Hepatocyte (in vitro differentiated cells): Measurements from ENCODE around the gene RASAL2. TPM values are rescaled to one million over a fixed set of nuclear protein-coding genes. Genes with fewer than 3 reads are reported as not detected.

Experiments
- DNase-seq: peaks from one replicate; pipeline ENCODE4 v3.0.0-alpha.2; 2016; ENCODE audit warnings: low spot score
- H2AFZ ChIP-seq: fragments of 200-600 bp; sonication (generic); 2 replicates; pipeline ENCODE4 v1.6.0; 2016; ENCODE audit warnings: antibody characterized with exemption, mild to moderate bottlenecking
- H3K27ac ChIP-seq: fragments of 200-600 bp; sonication (generic); 2 replicates; pipeline ENCODE4 v1.5.1; 2016; ENCODE audit warnings: mild to moderate bottlenecking
- H3K27me3 ChIP-seq: fragments of 200-600 bp; sonication (generic); 2 replicates; pipeline ENCODE4 v1.6.1; 2016
- H3K36me3 ChIP-seq: fragments of 200-600 bp; sonication (generic); replicated peaks from 2 replicates; pipeline ENCODE4 v1.5.1; 2016; ENCODE audit warnings: low read depth; ENCODE audit not compliant: insufficient read depth
- H3K4me1 ChIP-seq: fragments of 200-600 bp; sonication (generic); 2 replicates; pipeline ENCODE4 v1.5.1; 2016; ENCODE audit warnings: mild to moderate bottlenecking, moderate library complexity; ENCODE audit not compliant: insufficient read depth
- H3K4me2 ChIP-seq: fragments of 200-600 bp; sonication (generic); 2 replicates; pipeline ENCODE4 v1.6.0; 2016
- H3K4me3 ChIP-seq: fragments of 200-600 bp; sonication (generic); 2 replicates; pipeline ENCODE4 v1.5.1; 2016; ENCODE audit warnings: mild to moderate bottlenecking
- H3K79me2 ChIP-seq: fragments of 200-600 bp; sonication (generic); 2 replicates; pipeline ENCODE4 v1.6.0; 2017; ENCODE audit warnings: mild to moderate bottlenecking
- H3K9me2 ChIP-seq: fragments of 200-600 bp; sonication (generic); replicated peaks from 2 replicates; pipeline ENCODE4 v1.6.0; 2017; ENCODE audit warnings: mild to moderate bottlenecking; ENCODE audit not compliant: insufficient read depth
- H3K9me3 ChIP-seq: fragments of 200-600 bp; sonication (generic); 2 replicates; pipeline ENCODE4 v1.5.1; 2016; ENCODE audit warnings: low read depth, mild to moderate bottlenecking
- H4K20me1 ChIP-seq: fragments of 200-600 bp; sonication (generic); 2 replicates; pipeline ENCODE4 v1.6.0; 2016; ENCODE audit warnings: mild to moderate bottlenecking; ENCODE audit not compliant: insufficient read depth, poor library complexity, severe bottlenecking
- CTCF ChIP-seq: fragments of 200-600 bp; sonication (generic); IDR thresholded peaks from 2 replicates; pipeline ENCODE4 v1.5.1; 2016; ENCODE audit warnings: antibody characterized with exemption, mild to moderate bottlenecking; ENCODE audit not compliant: poor library complexity
- EZH2 ChIP-seq: fragments of 200-600 bp; sonication (generic); IDR thresholded peaks from 2 replicates; pipeline ENCODE4 v1.6.1; 2016; ENCODE audit warnings: antibody characterized with exemption, mild to moderate bottlenecking, borderline replicate concordance
- EZH2phosphoT487 ChIP-seq: fragments of 200-600 bp; sonication (generic); IDR thresholded peaks from one replicate; pipeline ENCODE4 v1.6.1; 2018; ENCODE audit warnings: antibody characterized with exemption, mild to moderate bottlenecking, low read depth, moderate library complexity; ENCODE audit not compliant: unreplicated experiment, severe bottlenecking
- WGBS: methylation state at CpG from one replicate; pipeline ENCODE4 v1.1.6; 2016; ENCODE audit warnings: low lambda C conversion rate; ENCODE audit errors: missing lambda C conversion rate; 5-methylcytosine and 5-hydroxymethylcytosine counted together
- polyA plus RNA-seq: library from polyadenylated mRNA; unstranded; fragments of >200 nt; fragmentation: Nextera tagmentation; extraction: Ambion mirVana; gene quantifications from 2 replicates; pipeline ENCODE4 v1.2.1, GENCODE V29; 2016
- total RNA-seq: library from RNA; depleted of rRNA; stranded (reverse); fragments of >200 nt; gene quantifications from 2 replicates; pipeline ENCODE4 v1.2.3, GENCODE V29; 2014

RASAL2 gene
- total and polyA plus RNA-seq, 2 experiments from 2014 or later: 8.7 to 24.0 TPM

GRCh38 chr1:178477373-178477772 is 383.5 kb downstream of the RASAL2 start:
- Histone ChIP-seq H3K4me1 (no peaks in the 10 kb centered on the region), H3K27ac (no peak overlapping the region), H3K27me3 (no peaks in the 10 kb centered on the region), H3K36me3 (no peaks in the 10 kb centered on the region), H3K9me2 (no peaks in the 10 kb centered on the region), H3K9me3 (no peaks in the 10 kb centered on the region), H2AFZ (no peak overlapping the region), H3K4me2 (no peak overlapping the region), H4K20me1 (no peaks in the 10 kb centered on the region), H3K79me2 (no peaks in the 10 kb centered on the region), H3K4me3 (no peak overlapping the region)
- no peak for DNase-seq
- no peak for TF ChIP-seq EZH2
- TF ChIP-seq CTCF: no peak
- no peak for TF ChIP-seq EZH2phosphoT487
- WGBS: 84% methylated on average over 4 of the region's 4 CpGs

- no peak for TF ChIP-seq EZH2
- TF ChIP-seq CTCF: no peak
- TF ChIP-seq EZH2phosphoT487: no peak
- no peaks in the 10 kb centered on the region for H4K20me1 ChIP-seq
- no peaks in the 10 kb centered on the region for H3K9me3 ChIP-seq
- H3K4me1 ChIP-seq: no peaks in the 10 kb centered on the region
- H3K79me2 ChIP-seq: no peaks in the 10 kb centered on the region
- no peak overlapping the region for H2AFZ ChIP-seq
- DNase-seq: no peak
- H3K4me3 ChIP-seq: no peak overlapping the region
- H3K27ac ChIP-seq: no peak overlapping the region
- no peaks in the 10 kb centered on the region for H3K36me3 ChIP-seq
- no peaks in the 10 kb centered on the region for H3K9me2 ChIP-seq
- no peak overlapping the region for H3K4me2 ChIP-seq
- H3K27me3 ChIP-seq: no peaks in the 10 kb centered on the region
- WGBS: 56% methylated on average over 1 of the region's 1 CpG
These were observed 383.9 kb downstream of the RASAL2 start for GRCh38 chr1:178477841-178478240.

GRCh38 chr1:178483251-178483957 is 389.5 kb downstream of the RASAL2 start:
- no peak overlapping the region for H3K27ac ChIP-seq
- H3K4me2 ChIP-seq: no peak overlapping the region
- no peak overlapping the region for H3K4me3 ChIP-seq
- H3K4me1 ChIP-seq: no peaks in the 10 kb centered on the region
- H3K27me3 ChIP-seq: no peaks in the 10 kb centered on the region
- DNase-seq: no peak
- H4K20me1 ChIP-seq: no peaks in the 10 kb centered on the region
- no peak overlapping the region for H2AFZ ChIP-seq
- no peaks in the 10 kb centered on the region for H3K9me2 ChIP-seq
- WGBS: 94% methylated on average over 5 of the region's 5 CpGs
- no peaks in the 10 kb centered on the region for H3K79me2 ChIP-seq
- H3K36me3 ChIP-seq: no peaks in the 10 kb centered on the region
- TF ChIP-seq EZH2phosphoT487 (no peak), EZH2 (no peak), CTCF (no peak)
- H3K9me3 ChIP-seq: no peaks in the 10 kb centered on the region
